Stimulated activated CD4-positive, alpha-beta T cell treated with anti-CD3 and anti-CD28 coated beads, Interleukin-12 subunit alpha, Interleukin-12 subunit beta, amount 100 ng/mL, for 4 hours (primary cell): ENCODE data around the gene ADH4.
"Not testable (repeated sequence)": the region's sequence is repeated elsewhere in the genome, so short reads cannot be mapped to it uniquely, and the experiment has no call there.

ENCODE experiments used
- DNase-seq: peaks from one replicate; pipeline ENCODE4 v3.0.0-alpha.2; 2020

ADH4 gene

GRCh38 chr4:99144070-99144469 is at the start of gene ADH4:
Gene ADH4, minus strand, starts transcription at chr4:99144297. Its CDS starts 75 bp downstream, at chr4:99144222.
- DNase-seq = no peak

GRCh38 chr4:99190336-99190735 is 46.2 kb upstream of the ADH4 start:
- DNase-seq = no peak

GRCh38 chr4:99189900-99190299 is 45.8 kb upstream of the ADH4 start:
- not testable (repeated sequence) for DNase-seq

- no peak for DNase-seq
Observed at GRCh38 chr4:99186029-99186428, 41.9 kb upstream of the ADH4 start.

- no peak for DNase-seq
Observed at GRCh38 chr4:99185581-99185980, 41.5 kb upstream of the ADH4 start.

- no peak for DNase-seq
Observed at GRCh38 chr4:99180382-99181070, 36.4 kb upstream of the ADH4 start.

GRCh38 chr4:99179626-99180025 is 35.5 kb upstream of the ADH4 start:
- DNase-seq = no peak

- no peak for DNase-seq
Observed at GRCh38 chr4:99179178-99179577, 35.1 kb upstream of the ADH4 start.

- no peak for DNase-seq
Observed at GRCh38 chr4:99166544-99166943, 22.4 kb upstream of the ADH4 start.

- DNase-seq = no peak
Observed at GRCh38 chr4:99165978-99166377, 21.9 kb upstream of the ADH4 start.

- DNase-seq = no peak
Observed at GRCh38 chr4:99161373-99162099, 17.4 kb upstream of the ADH4 start.

- DNase-seq = no peak
Observed at GRCh38 chr4:99159699-99160098, 15.6 kb upstream of the ADH4 start.

GRCh38 chr4:99157478-99157935 is 13.4 kb upstream of the ADH4 start:
- DNase-seq = no peak

GRCh38 chr4:99156992-99157391 is 12.9 kb upstream of the ADH4 start:
- no peak for DNase-seq

- no peak for DNase-seq
Observed at GRCh38 chr4:99154658-99155342, 10.7 kb upstream of the ADH4 start.

- no peak for DNase-seq
Observed at GRCh38 chr4:99151995-99152394, 7.9 kb upstream of the ADH4 start.

- no peak for DNase-seq
Observed at GRCh38 chr4:99151452-99151851, 7.4 kb upstream of the ADH4 start.

GRCh38 chr4:99149426-99150019 is 5.4 kb upstream of the ADH4 start:
- DNase-seq = no peak

GRCh38 chr4:99148550-99148949 is 4.5 kb upstream of the ADH4 start:
- DNase-seq = no peak

- DNase-seq = no peak
Observed at GRCh38 chr4:99144587-99144986, 490 bp upstream of the ADH4 start.

GRCh38 chr4:99136329-99136728 is 7.8 kb downstream of the ADH4 start:
- no peak for DNase-seq

- DNase-seq = no peak
Observed at GRCh38 chr4:99135541-99136162, 8.4 kb downstream of the ADH4 start.

GRCh38 chr4:99134586-99134985 is 9.5 kb downstream of the ADH4 start:
- DNase-seq = no peak
